HepG2 (cell line): Measurements from ENCODE around the gene SLC45A2. TPM values are rescaled to one million over a fixed set of nuclear protein-coding genes. Genes with fewer than 3 reads are reported as not detected.

ENCODE experiments used
- ATAC-seq: fragments of 200-7000 bp; cut with Tn5 transposase; 3 replicates; pipeline ENCODE4 v1.9.1; 2020; ENCODE audit warnings: mild to moderate bottlenecking, moderate library complexity
- BruUV-seq: library from RNA; stranded (reverse); fragments of 400-500 nt; replicated peaks from 2 replicates; lab custom pipeline; 2021; lab: Mats Ljungman, UMichigan
- CTCF ChIA-PET: fragments of 300-600 bp; formaldehyde crosslinking; extraction: SDS; loops from one replicate; lab custom pipeline; 2021; ENCODE audit warnings: low total read pairs, inconsistent platforms, low intra/inter-chr PET ratio; lab: Yijun Ruan, JAX
- POLR2A ChIA-PET: fragments of 350-600 bp; sonication (Branson Sonifier 250); formaldehyde crosslinking; loops from one replicate; lab custom pipeline; 2020; ENCODE audit warnings: antibody characterized with exemption, inconsistent platforms; lab: Yijun Ruan, JAX
- DNase-seq: peaks from one replicate; pipeline ENCODE4 v3.0.0-alpha.2; 2015; ENCODE audit warnings: low spot score
- FAIRE-seq: peaks from 3 replicates; lab custom pipeline; 2011; peaks lifted over from hg19 to GRCh38; lab: Jason Lieb, UNC
- H2AFZ ChIP-seq: one replicate; pipeline ENCODE4 v1.6.1; 2011; ENCODE audit warnings: low read length, inconsistent platforms
- H3K27ac ChIP-seq: fragments of 300-600 bp; 3 replicates; pipeline ENCODE4 v1.8.0; 2011; ENCODE audit warnings: mixed run types, mild to moderate bottlenecking, mixed read lengths, low read length, inconsistent platforms; ENCODE audit not compliant: insufficient read depth; ENCODE audit errors: extremely low read length
- H3K27me3 ChIP-seq, 2 experiments: fragments of 200-600 bp in 1 of 2; 2 replicates in 1 of 2; 3 replicates in 1 of 2; pipeline versions ENCODE4 v1.6.0 to v1.8.0; 2011; ENCODE audit warnings: low read length in 2 of 2, mild to moderate bottlenecking in 2 of 2, moderate library complexity in 2 of 2, inconsistent platforms in 1 of 2; ENCODE audit not compliant: insufficient read depth in 2 of 2, control insufficient read depth in 1 of 2
- H3K36me3 ChIP-seq, 2 experiments: fragments of 200-600 bp in 1 of 2; replicated peaks in 1 of 2; 2 replicates in 1 of 2; 3 replicates in 1 of 2; pipeline versions ENCODE4 v1.5.1 to v1.8.0; 2011; ENCODE audit warnings: low read length in 2 of 2, inconsistent platforms in 1 of 2; ENCODE audit not compliant: insufficient read depth in 2 of 2, control insufficient read depth in 1 of 2
- H3K4me1 ChIP-seq: 2 replicates; pipeline ENCODE4 v1.5.1; 2012; ENCODE audit warnings: low read length, inconsistent platforms; ENCODE audit not compliant: insufficient read depth
- H3K4me2 ChIP-seq: 2 replicates; pipeline ENCODE4 v1.6.0; 2011; ENCODE audit warnings: low read depth, low read length, inconsistent platforms
- H3K4me3 ChIP-seq, 3 experiments: fragments of 200-600 bp in 1 of 3; sonication (generic), shearing (Covaris generic) in 1 of 3; replicated peaks in 1 of 3; 2 replicates each; pipeline ENCODE4 v1.5.1; 2011 to 2016; ENCODE audit warnings: low read length in 3 of 3, inconsistent platforms in 2 of 3, low read depth in 2 of 3, mild to moderate bottlenecking in 2 of 3, control low read depth in 1 of 3, mixed read lengths in 1 of 3; ENCODE audit not compliant: insufficient read depth in 1 of 3
- H3K79me2 ChIP-seq: one replicate; pipeline ENCODE4 v1.6.1; 2011; ENCODE audit warnings: low read length, inconsistent platforms; ENCODE audit not compliant: insufficient read depth
- H3K9ac ChIP-seq: 2 replicates; pipeline ENCODE4 v1.6.0; 2011; ENCODE audit warnings: mild to moderate bottlenecking, low read depth, low read length, inconsistent platforms; ENCODE audit not compliant: insufficient read depth
- H3K9me3 ChIP-seq: 2 replicates; pipeline ENCODE4 v1.5.1; 2012; ENCODE audit warnings: mild to moderate bottlenecking, low read length
- H4K20me1 ChIP-seq: 2 replicates; pipeline ENCODE4 v1.6.0; 2011; ENCODE audit warnings: inconsistent platforms, mild to moderate bottlenecking, low read length, moderate library complexity; ENCODE audit not compliant: insufficient read depth
- BCL3 ChIP-seq: sonication (generic); formaldehyde crosslinking; IDR thresholded peaks from 2 replicates; pipeline ENCODE4 v1.5.1; 2020; ENCODE audit warnings: mild to moderate bottlenecking, missing genetic modification reagents, moderate library complexity
- DDIT3 ChIP-seq: sonication (generic); formaldehyde crosslinking; IDR thresholded peaks from 2 replicates; pipeline ENCODE4 v1.4.0; 2020; ENCODE audit warnings: mild to moderate bottlenecking, missing genetic modification reagents
- FOXA1 ChIP-seq, 2 experiments: fragments of 450-650 bp in 1 of 2; sonication (generic) in 1 of 2; formaldehyde crosslinking in 1 of 2; IDR thresholded peaks; 2 replicates each; pipeline versions ENCODE4 v1.4.0 to v1.6.1; 2016 to 2020; ENCODE audit warnings: missing genetic modification reagents in 1 of 2
- IRX3 ChIP-seq: sonication (generic); formaldehyde crosslinking; IDR thresholded peaks from 2 replicates; pipeline ENCODE4 v1.8.1; 2023; ENCODE audit warnings: mild to moderate bottlenecking, low read depth, missing genetic modification reagents, borderline replicate concordance
- MAFF ChIP-seq: IDR thresholded peaks from 2 replicates; pipeline ENCODE4 v1.6.1; 2011; ENCODE audit warnings: low read depth, low read length, improper control_type of control experiment
- MAFK ChIP-seq, 2 experiments: IDR thresholded peaks in 1 of 2; conservative IDR thresholded peaks in 1 of 2; 2 replicates each; pipeline ENCODE4 v1.6.1; 2011; ENCODE audit warnings: improper control_type of control experiment in 2 of 2, low read length in 2 of 2
- MXD4 ChIP-seq: IDR thresholded peaks from 2 replicates; pipeline ENCODE4 v1.6.1; 2016; ENCODE audit warnings: mild to moderate bottlenecking, missing biosample characterization, missing genetic modification reagents
- MYPOP ChIP-seq: sonication (generic); formaldehyde crosslinking; IDR thresholded peaks from 2 replicates; pipeline ENCODE4 v1.8.1; 2023; ENCODE audit warnings: mild to moderate bottlenecking, moderate library complexity, missing genetic modification reagents
- PRDM10 ChIP-seq: sonication (generic); formaldehyde crosslinking; IDR thresholded peaks from 2 replicates; pipeline ENCODE4 v1.4.0; 2020; ENCODE audit warnings: low read depth, missing genetic modification reagents
- PRPF4 ChIP-seq: fragments of 200-400 bp; formaldehyde crosslinking; IDR thresholded peaks from 2 replicates; pipeline ENCODE4 v1.6.1; 2016; ENCODE audit warnings: low read length, low read depth; ENCODE audit not compliant: poor library complexity, severe bottlenecking
- SP140L ChIP-seq: sonication (generic); formaldehyde crosslinking; IDR thresholded peaks from 2 replicates; pipeline ENCODE4 v1.4.0; 2020; ENCODE audit warnings: missing genetic modification reagents, borderline replicate concordance
- TAF15 ChIP-seq: fragments of 200-400 bp; formaldehyde crosslinking; IDR thresholded peaks from one replicate; pipeline ENCODE4 v1.6.1; 2018; ENCODE audit warnings: mild to moderate bottlenecking, low read depth, low read length; ENCODE audit not compliant: poor library complexity, severe bottlenecking
- YEATS2 ChIP-seq: sonication (generic); formaldehyde crosslinking; IDR thresholded peaks from 2 replicates; pipeline ENCODE4 v1.4.0; 2020; ENCODE audit warnings: missing genetic modification reagents, borderline replicate concordance
- ZFY ChIP-seq: sonication (generic); formaldehyde crosslinking; IDR thresholded peaks from 2 replicates; pipeline ENCODE4 v1.4.0; 2020; ENCODE audit warnings: missing genetic modification reagents
- WGBS: methylation state at CpG from one replicate; pipeline ENCODE4 v1.1.6; 2017; ENCODE audit warnings: low lambda C conversion rate; 5-methylcytosine and 5-hydroxymethylcytosine counted together
- in situ Hi-C: cut with HindIII; loops from 2 replicates; pipeline ENCODE4 v1.10.0; 2017; ENCODE audit warnings: low pct_unique_long_range_greater_than_20kb; ENCODE audit not compliant: extremely low pct_ligation_motif_present
- intact Hi-C: fragments of 100-400 bp; cut with micrococcal nuclease; formaldehyde crosslinking; loops from one replicate; pipeline ENCODE4 v1.10.0; 2022; ENCODE audit not compliant: unreplicated experiment
- polyA plus RNA-seq, 8 experiments: library from polyadenylated mRNA; depleted of rRNA in 3 of 8; stranded (reverse) in 7 of 8; unstranded in 1 of 8; fragments of >200 nt; fragmentation: Illumina TruSeq in 4 of 8; extraction: Trizol in 4 of 8; gene quantifications; 2 replicates each; pipeline versions ENCODE4 v1.2.1 to v1.2.3, GENCODE V29; 2011 to 2016; ENCODE audit warnings: low read depth in 4 of 8, missing spikeins in 1 of 8, mixed read lengths in 1 of 8; ENCODE audit not compliant: insufficient read depth in 1 of 8
- total RNA-seq, 5 experiments: library from RNA; depleted of rRNA; stranded (reverse); fragments of >200 nt; fragmentation: Illumina TruSeq; extraction: Trizol; gene quantifications; 2 replicates each; pipeline ENCODE4 v1.2.3, GENCODE V29; 2016; ENCODE audit warnings: low read depth in 1 of 5

SLC45A2 gene
- total and polyA plus RNA-seq, 2 of the 13 experiments (the other 11 are each of a cell fraction or from before 2014, with no cell fraction given), result 0.22 to 0.24 TPM

GRCh38 chr5:34017254-34017653 lies 32.8 kb upstream of the SLC45A2 start (continued):
- no peak for TF ChIP-seq ZFY (CRISPR knock-in tag)
- TF ChIP-seq SP140L, result no peak
- TF ChIP-seq FOXA1 (IDR thresholded peaks at IDR 0.05), result no peak
- no peak for TF ChIP-seq FOXA1 (CRISPR knock-in tag; IDR thresholded peaks at IDR 0.05)
- no peak for TF ChIP-seq MYPOP
- TF ChIP-seq BCL3, result no peak
- TF ChIP-seq PRPF4, result no peak
- no peak for TF ChIP-seq IRX3
- no peak for TF ChIP-seq TAF15
- TF ChIP-seq MXD4 (CRISPR knock-in tag), result no peak
- TF ChIP-seq YEATS2 (CRISPR knock-in tag), result no peak

GRCh38 chr5:34016750-34017149 lies 32.3 kb upstream of the SLC45A2 start:
- peaks cover 10% of the 10 kb centered on the region for H3K4me1 ChIP-seq
- no peak for ATAC-seq
- no peak for TF ChIP-seq PRDM10 (CRISPR knock-in tag)
- TF ChIP-seq MAFK (conservative IDR thresholded peaks at IDR 0.05 in 1 of 2, IDR thresholded peaks at IDR 0.05 in 1 of 2; ENCODE audit: low read length in 2 of 2), result peak; percentile 96 to 97
- peak; percentile 96 for TF ChIP-seq MAFF
- TF ChIP-seq DDIT3 (CRISPR knock-in tag), result no peak
- no peak overlapping the region for H3K4me3 ChIP-seq
- no peak for FAIRE-seq
- no peaks in the 10 kb centered on the region for H3K9me3 ChIP-seq
- no peak overlapping the region for H3K4me2 ChIP-seq
- no peak overlapping the region for H3K9ac ChIP-seq
- H3K79me2 ChIP-seq, result no peaks in the 10 kb centered on the region
- H3K27me3 ChIP-seq, result no peaks in the 10 kb centered on the region
- ChIA-PET CTCF (no interaction called here), POLR2A (interaction anchor here (3.1 kb wide), 1 partner anchor 9 kb away, joined by 14 read pairs; the partner anchor contains the start of gene AMACR)
- 94% methylated on average over 2 of the region's 2 CpGs for WGBS
- no peak overlapping the region for H3K27ac ChIP-seq
- BruUV-seq, result no TSS peak
- in situ Hi-C loops, result no loop called here
- no peaks in the 10 kb centered on the region; a peak in 1 of 5 replicates for H3K36me3 ChIP-seq
- H2AFZ ChIP-seq, result no peak overlapping the region
- intact Hi-C loops, result no loop called here
- H4K20me1 ChIP-seq, result no peaks in the 10 kb centered on the region
- no peak for DNase-seq
